Activated naive CD8-positive, alpha-beta T cell treated with anti-CD3 and anti-CD28 coated beads for 36 hours (primary cell): ENCODE measurements around the gene SRPK3. TPM values are rescaled to one million over a fixed set of nuclear protein-coding genes. Genes with fewer than 3 reads are reported as not detected.

Experiments used
- DNase-seq: peaks from one replicate; pipeline ENCODE4 v3.0.0; 2021
- H3K27ac Mint-ChIP-seq: one replicate; pipeline ENCODE4 v1.8.0; 2022; ENCODE audit warnings: mild to moderate bottlenecking, moderate library complexity, mixed read lengths
- H3K27me3 Mint-ChIP-seq: one replicate; pipeline ENCODE4 v1.8.0; 2022; ENCODE audit warnings: mild to moderate bottlenecking, mixed read lengths
- H3K36me3 Mint-ChIP-seq: one replicate; pipeline ENCODE4 v1.8.0; 2021; ENCODE audit warnings: mild to moderate bottlenecking, mixed read lengths
- H3K4me1 Mint-ChIP-seq: one replicate; pipeline ENCODE4 v1.8.0; 2021; ENCODE audit warnings: mixed read lengths
- H3K4me3 Mint-ChIP-seq: one replicate; pipeline ENCODE4 v1.8.0; 2022; ENCODE audit warnings: mild to moderate bottlenecking, moderate library complexity, mixed read lengths
- H3K9me3 Mint-ChIP-seq: one replicate; pipeline ENCODE4 v1.8.0; 2022; ENCODE audit warnings: mixed read lengths
- total RNA-seq, 2 experiments: library from RNA; stranded (reverse); gene quantifications; one replicate each; pipeline ENCODE4 v1.2.3, GENCODE V29; 2021

The SRPK3 gene
- total RNA-seq, 2 experiments from 2014 or later, result not detected

DNA sequence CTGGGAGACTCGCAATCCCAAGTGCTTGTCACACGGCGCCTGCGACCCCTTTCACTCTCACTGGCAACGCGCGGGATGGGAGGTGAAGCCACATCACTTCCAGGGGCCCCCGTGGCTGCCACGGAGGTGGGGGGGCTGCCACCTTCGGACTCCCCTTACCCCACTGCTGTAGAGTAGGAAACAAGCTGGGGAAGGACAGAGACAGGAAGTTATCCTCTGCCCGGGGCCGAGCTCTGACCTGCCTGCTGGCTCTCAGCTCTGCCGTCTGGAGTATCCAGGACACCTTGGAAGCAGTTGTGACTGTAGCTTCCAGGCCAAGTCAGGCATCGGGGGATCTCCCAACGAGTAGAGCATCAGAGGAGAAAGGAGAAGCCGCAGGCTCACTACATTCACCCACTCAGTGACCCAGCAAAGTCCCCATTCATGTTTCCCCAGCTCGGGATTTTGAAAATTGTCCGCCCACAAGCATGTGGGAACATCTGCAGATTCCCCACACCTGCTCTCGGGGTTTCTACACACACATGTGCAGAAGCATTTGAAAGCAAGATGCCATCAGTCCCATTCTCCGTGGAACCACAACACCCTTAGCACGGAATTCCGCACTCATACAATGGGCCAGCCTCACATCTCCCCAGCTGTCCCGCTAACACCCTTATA lies 38.7 kb downstream of the SRPK3 start:
- H3K27ac Mint-ChIP-seq, result no peak overlapping the region
- peaks cover 3% of the 10 kb centered on the region for H3K27me3 Mint-ChIP-seq
- H3K4me3 Mint-ChIP-seq, result peak overlapping the region; percentile 37
- no peaks in the 10 kb centered on the region for H3K36me3 Mint-ChIP-seq
- peaks cover 22% of the 10 kb centered on the region for H3K4me1 Mint-ChIP-seq
- no peak for DNase-seq
- H3K9me3 Mint-ChIP-seq, result no peaks in the 10 kb centered on the region

DNA sequence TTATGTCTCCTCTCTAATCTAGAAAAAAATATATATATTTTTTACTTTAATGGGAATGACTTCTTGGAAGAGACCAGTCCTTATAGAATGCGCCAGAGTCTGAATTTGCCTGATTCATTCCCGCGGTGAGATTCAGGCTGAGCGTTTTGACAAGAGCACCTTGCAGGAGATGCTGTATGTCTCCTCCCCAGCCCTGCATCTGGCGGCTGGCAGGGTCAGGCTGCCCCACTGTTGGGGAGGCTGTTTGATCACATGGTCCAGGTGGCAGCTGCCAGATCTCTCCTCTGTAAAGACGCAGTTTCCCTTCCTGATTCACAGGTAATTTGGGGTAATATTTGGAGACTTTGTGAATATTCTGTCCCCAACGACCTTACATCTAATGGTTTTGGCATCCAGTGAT lies 39.8 kb downstream of the SRPK3 start:
- Mint-ChIP-seq H3K4me3 (no peak overlapping the region), H3K9me3 (no peaks in the 10 kb centered on the region), H3K4me1 (peaks cover 18% of the 10 kb centered on the region), H3K36me3 (no peaks in the 10 kb centered on the region), H3K27ac (no peak overlapping the region), H3K27me3 (no peaks in the 10 kb centered on the region)
- no peak for DNase-seq

DNA sequence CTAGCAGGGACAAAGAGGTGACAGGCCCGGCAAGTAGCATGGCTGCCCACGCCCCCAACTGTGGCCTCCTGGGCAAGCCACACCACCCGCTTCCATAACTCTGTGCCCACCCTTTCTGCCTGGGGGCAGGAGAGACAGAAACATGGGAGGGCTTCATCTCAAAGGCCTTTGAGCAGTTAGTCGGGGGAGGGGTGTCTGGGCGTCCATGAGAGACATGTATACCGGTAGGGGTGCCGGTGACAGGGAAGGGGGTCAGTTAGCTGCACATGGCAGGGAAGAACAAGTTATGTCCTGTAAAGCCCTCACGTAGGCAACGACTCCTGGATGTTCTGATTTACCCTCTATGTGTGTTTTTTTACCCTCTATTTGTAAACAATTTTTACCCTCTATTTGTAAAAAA lies 40.2 kb downstream of the SRPK3 start:
- H3K27ac Mint-ChIP-seq, result no peak overlapping the region
- no peak for DNase-seq
- no peaks in the 10 kb centered on the region for H3K9me3 Mint-ChIP-seq
- H3K4me3 Mint-ChIP-seq, result no peak overlapping the region
- no peaks in the 10 kb centered on the region for H3K27me3 Mint-ChIP-seq
- no peaks in the 10 kb centered on the region for H3K36me3 Mint-ChIP-seq
- H3K4me1 Mint-ChIP-seq, result peaks cover 18% of the 10 kb centered on the region

DNA sequence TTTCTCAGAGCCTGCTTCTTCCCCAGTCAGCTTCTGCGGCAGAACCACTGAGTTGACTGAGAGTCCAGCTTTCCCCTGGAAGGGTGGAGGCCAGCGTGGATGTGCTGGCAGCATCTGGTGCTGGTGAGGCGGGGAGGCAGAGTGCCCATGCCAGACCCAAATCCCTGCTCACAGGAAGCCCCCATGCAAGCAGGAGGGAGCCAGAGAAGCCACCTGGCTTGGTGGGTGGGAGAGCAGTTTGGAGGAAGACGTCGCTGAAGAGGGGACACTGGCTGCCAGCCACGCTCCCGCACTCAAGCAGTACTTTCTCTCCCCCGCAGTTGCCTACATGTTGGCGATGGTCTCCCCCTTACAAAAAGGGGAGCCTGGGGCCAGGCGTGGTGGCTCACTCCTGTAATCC lies 43.5 kb downstream of the SRPK3 start:
- Mint-ChIP-seq H3K4me1 (peaks cover 10% of the 10 kb centered on the region), H3K9me3 (no peaks in the 10 kb centered on the region), H3K27me3 (peaks cover 4% of the 10 kb centered on the region), H3K4me3 (no peak overlapping the region), H3K27ac (no peak overlapping the region), H3K36me3 (no peaks in the 10 kb centered on the region)
- no peak for DNase-seq

DNA sequence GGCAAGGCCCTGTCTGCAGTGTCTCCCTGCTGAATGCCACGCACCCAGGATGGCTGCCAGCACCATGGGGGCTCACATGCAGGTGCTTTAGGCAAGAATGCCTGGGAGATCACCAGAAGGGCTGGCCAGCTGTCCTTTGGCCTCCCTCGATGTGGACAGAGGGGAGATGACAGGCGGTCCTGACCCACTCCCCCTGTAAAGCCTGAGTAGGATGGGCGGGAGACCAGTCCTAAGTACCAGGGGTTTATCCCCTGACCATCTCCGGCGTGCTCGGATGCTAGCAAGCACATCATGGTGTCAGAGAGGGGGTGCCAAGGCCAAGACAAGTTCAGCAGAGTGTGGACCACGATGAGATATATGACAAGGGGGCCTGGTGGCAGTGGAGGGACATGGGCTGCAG lies 44.2 kb downstream of the SRPK3 start:
- H3K27me3 Mint-ChIP-seq, result peaks cover 4% of the 10 kb centered on the region
- DNase-seq, result no peak
- H3K36me3 Mint-ChIP-seq, result no peaks in the 10 kb centered on the region
- H3K4me3 Mint-ChIP-seq, result no peak overlapping the region
- H3K9me3 Mint-ChIP-seq, result no peaks in the 10 kb centered on the region
- H3K4me1 Mint-ChIP-seq, result peaks cover 10% of the 10 kb centered on the region
- no peak overlapping the region for H3K27ac Mint-ChIP-seq

DNA sequence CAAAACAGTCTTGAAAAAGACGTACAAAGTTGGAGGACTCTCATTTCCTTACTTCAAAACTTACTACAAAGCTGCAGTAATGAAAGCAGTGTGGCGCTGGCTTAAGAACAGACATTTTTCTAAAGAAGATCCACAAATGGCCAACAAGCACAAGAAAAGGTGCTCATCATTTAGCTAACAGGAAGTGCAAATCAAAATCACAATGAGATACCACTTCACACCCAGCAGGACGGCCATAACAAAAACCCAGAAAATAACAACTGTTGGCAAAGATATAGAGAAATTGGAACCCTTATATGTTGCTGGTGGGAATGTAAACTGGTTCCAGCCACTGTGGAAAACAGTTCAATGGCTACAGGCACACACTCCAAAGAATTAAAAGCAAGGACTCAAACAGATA lies 46.2 kb downstream of the SRPK3 start:
- Mint-ChIP-seq H3K4me1 (peaks cover 8% of the 10 kb centered on the region), H3K36me3 (no peaks in the 10 kb centered on the region), H3K27ac (no peak overlapping the region), H3K27me3 (peaks cover 9% of the 10 kb centered on the region), H3K9me3 (no peaks in the 10 kb centered on the region), H3K4me3 (no peak overlapping the region)
- no peak for DNase-seq

DNA sequence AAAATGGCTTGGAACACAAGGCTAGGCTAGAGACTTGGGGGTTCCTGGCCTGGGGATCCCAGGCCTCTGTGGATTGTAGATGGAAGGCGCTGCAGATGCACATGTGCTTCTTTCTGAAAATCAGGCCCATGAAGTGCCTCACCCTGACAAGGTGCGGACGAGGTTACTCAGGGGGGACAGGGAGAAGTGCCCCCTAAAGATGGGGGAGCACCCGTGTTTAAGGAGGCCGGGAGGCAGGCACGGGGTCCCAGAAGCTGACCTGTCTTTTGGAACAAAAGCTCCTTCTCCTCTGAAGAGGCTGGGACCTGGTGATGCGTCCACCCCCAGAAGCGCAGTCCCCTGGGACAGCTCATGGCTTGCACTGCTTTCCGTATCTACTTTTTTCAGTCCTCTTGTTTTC lies 47.1 kb downstream of the SRPK3 start:
- Mint-ChIP-seq H3K27ac (no peak overlapping the region), H3K4me1 (peaks cover 2% of the 10 kb centered on the region), H3K27me3 (peaks cover 9% of the 10 kb centered on the region)

DNA sequence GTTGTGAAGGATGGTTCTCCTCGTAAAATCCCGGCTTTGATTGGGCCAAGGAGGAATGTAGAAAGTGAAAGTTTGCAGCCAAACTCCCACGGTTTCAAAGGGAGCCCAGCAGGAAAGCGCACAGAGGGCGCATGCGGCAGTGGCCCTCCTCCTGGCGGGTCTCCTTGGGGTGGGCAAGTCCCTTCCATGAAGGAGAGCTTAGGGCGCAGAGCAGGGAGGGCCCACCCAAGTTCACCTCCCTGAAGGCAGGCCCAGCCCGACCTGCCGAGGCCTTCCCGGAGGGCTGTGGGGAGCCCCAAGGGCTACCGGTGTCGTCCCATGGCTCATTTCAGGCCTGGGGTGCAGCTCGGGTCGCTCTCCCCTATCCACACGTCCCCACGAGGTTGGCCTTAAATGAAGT lies 47.5 kb downstream of the SRPK3 start:
- no peaks in the 10 kb centered on the region for H3K9me3 Mint-ChIP-seq
- H3K36me3 Mint-ChIP-seq, result no peaks in the 10 kb centered on the region
- H3K27ac Mint-ChIP-seq, result no peak overlapping the region
- peaks cover 9% of the 10 kb centered on the region for H3K27me3 Mint-ChIP-seq
- H3K4me3 Mint-ChIP-seq, result no peak overlapping the region
- DNase-seq, result no peak
- peaks cover 2% of the 10 kb centered on the region for H3K4me1 Mint-ChIP-seq

More for the DNA sequence above, 47.1 kb downstream of the SRPK3 start:
- Mint-ChIP-seq H3K4me3 (no peak overlapping the region), H3K9me3 (no peaks in the 10 kb centered on the region), H3K36me3 (no peaks in the 10 kb centered on the region)
- no peak for DNase-seq

DNA sequence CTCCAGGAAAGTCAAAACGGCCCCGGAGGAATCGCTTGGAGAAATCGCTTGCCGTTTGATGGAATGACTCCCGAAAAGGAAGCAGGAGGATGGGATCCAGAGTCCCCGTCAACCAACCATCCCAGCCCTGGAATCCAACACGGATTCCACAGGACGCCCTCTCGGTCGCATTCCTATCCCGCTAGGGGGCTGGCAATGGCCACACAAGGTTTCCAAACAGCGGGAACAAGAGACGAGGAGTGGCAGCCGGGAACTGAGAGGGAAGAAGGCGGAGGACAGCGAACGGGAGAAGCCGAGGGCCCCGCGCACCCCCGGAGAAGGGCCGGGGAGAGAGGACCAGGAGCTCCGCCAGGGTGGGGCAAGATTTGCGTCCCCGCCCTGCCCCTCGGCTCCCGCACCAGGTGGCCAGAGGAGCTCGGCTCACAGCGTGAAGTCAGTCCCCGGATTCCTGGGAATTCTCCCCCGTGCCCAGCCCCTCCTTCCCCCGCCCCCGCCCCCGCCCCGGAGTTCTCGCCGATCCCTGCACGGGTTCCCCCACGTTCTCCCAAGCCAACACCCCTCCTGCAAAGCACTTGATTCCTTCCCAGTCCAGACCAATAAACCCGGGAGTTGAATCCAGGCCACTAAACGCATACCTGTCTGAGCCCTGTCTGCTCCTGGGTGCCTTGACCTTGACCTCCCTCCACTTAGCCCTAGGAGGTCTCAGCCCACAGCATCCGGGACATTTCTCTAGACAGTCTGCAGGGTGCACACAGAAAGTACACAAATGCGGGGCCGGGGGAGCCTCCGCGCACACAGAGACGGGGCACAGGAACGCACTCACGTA lies 48.1 kb downstream of the SRPK3 start:
- H3K27me3 Mint-ChIP-seq, result peaks cover 9% of the 10 kb centered on the region
- no peak for DNase-seq
- no peaks in the 10 kb centered on the region for H3K9me3 Mint-ChIP-seq
- H3K4me3 Mint-ChIP-seq, result no peak overlapping the region
- H3K4me1 Mint-ChIP-seq, result peaks cover 2% of the 10 kb centered on the region
- no peak overlapping the region for H3K27ac Mint-ChIP-seq
- no peaks in the 10 kb centered on the region for H3K36me3 Mint-ChIP-seq

DNA sequence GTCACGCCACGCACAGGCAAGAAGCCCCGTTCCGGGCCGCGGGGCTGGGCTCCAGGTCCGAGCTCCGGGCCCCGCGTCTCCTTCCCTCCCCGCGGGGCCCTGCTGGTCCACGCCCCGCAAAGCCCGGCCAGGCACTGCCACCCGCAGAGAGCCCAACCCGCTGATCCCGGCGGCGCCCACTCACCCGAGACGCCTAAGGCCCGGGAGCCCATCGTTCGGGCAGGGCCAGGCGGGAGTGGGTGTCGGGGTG lies 48.6 kb downstream of the SRPK3 start:
- Mint-ChIP-seq H3K9me3 (no peaks in the 10 kb centered on the region), H3K27me3 (peaks cover 9% of the 10 kb centered on the region), H3K4me1 (peaks cover 2% of the 10 kb centered on the region), H3K4me3 (no peak overlapping the region), H3K36me3 (no peaks in the 10 kb centered on the region), H3K27ac (no peak overlapping the region)
- peak; percentile 4 for DNase-seq

DNA sequence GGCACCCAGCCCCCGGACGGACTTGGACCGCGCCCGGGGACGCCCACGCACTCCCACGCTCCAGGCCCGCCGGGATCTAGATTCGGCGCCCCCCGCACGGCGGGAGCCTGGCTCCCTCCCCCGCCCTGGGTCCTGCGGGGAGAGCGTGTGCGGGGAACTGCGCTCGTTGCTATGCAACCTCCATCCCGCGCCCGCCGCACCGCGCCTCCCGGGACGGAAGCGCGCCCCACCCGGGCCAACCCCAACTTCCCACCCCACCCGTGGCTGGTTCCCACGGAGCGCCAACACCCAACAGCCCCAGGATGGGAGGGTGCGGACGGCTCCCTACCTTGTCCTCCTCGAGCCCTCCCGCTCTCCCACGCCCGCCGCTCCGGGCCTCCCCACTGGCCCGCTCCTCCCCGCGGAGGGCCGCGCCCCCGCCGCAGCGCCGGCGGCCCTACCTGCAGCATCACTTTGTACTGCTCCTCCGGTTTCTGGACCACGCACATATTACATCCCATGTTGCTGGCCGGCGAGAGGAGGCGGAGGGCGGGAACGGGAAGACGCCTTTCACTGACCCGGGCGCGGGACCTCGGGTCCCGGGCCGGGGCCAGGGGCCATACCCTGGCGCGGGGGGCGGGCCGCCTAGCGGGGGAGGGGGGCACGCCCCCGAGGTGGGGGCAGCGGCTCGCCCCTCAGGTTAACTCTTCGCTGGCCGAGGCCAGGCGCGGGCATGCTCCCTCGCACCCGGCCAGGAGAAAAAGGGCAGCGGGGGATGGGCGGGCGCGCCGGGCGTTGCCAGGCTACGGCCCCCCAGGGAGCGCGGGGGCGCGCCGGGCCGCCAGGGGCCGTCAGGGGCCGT lies 49.2 kb downstream of the SRPK3 start, which contains the start of gene PDZD4:
PDZD4 (minus strand) TSS at position 746 of the 841 bp plus-strand sequence; CDS start at position 500, 246 bp downstream.
- Mint-ChIP-seq H3K27me3 (peaks cover 9% of the 10 kb centered on the region), H3K4me1 (peaks cover 2% of the 10 kb centered on the region), H3K36me3 (no peaks in the 10 kb centered on the region), H3K9me3 (no peaks in the 10 kb centered on the region), H3K27ac (no peak within 1 kb of the TSS), H3K4me3 (peak within 1 kb of the TSS; percentile 32)
- DNase-seq, result peak; percentile 9

DNA sequence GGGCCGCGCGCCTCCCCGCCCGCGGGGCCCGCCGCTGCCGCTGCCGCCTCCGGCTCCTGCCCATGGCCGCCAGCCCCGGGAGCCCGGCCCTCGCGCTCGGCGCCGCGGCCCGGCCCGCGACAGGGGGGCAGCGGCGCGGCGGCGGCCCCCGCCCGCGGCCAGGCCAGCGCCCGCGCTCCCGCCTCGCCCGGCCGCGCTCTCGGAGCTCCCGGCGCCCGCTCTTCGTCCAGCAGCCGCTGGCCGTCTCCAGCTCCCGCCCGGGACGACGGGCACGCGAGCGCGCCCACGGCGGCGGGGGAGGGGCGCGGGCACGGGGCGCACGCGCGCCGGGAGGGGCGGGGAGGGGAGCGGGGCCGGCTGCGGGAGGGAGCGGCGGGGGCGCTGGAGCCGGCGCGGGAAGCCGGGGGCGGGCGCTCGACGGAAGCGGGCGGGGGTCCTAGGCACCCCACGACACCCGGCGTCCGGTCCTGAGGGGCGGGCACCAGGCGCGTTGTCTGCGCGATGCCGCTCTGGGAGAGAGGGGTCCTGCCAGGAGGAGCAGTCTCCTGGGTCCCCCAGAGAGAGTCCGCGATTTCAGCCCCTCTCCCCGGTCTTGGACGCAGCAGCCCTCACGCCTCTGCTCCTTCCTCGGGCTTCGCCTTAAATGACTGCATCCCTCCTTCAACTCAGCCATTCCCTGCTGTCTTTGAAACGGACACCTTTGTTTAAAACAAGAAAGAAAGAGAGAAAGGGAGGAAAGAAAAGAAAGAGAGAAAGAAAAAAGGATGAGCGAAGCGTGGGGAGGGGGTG lies 50.0 kb downstream of the SRPK3 start:
- H3K9me3 Mint-ChIP-seq, result no peaks in the 10 kb centered on the region
- no peaks in the 10 kb centered on the region for H3K36me3 Mint-ChIP-seq
- peaks cover 2% of the 10 kb centered on the region for H3K4me1 Mint-ChIP-seq
- H3K27me3 Mint-ChIP-seq, result peaks cover 9% of the 10 kb centered on the region
- H3K27ac Mint-ChIP-seq, result no peak overlapping the region
- DNase-seq, result no peak
- peak overlapping the region; percentile 25 for H3K4me3 Mint-ChIP-seq

DNA sequence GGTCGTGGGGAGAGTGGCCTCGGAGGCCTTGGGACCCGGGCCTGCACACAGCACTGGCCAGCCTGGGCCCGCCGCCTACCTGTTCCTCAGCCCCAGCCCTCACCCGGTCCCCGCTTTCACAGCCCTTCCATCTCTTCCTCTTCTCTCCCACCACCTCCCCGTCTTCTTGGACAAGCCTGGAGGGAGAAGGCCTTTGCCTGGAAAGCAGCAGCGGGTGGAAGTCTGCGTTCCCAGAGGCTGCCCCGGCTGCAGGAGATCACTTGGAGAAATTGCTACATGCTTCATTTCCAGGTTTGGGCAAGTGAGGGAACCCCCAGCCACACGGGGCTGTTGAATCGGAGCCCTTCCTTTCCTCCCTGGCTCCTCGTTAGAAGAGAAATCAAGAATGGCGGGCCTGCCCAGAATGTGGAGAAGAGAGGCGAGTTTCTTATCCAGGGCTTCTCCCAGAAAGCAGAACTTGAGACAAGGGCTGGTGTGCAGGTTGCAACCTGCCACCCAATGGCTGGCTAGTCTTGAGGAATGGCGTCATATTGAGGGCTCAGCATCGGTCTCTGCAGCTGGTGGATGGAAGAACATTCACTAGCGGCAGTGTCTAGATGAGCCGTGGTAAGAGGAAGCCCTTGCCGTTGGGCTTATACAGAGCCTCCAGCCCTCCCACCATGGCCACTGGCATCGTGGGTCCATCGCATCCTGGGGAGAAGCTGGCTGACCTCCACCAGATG lies 50.7 kb downstream of the SRPK3 start:
- Mint-ChIP-seq H3K36me3 (no peaks in the 10 kb centered on the region), H3K9me3 (no peaks in the 10 kb centered on the region), H3K4me3 (peak overlapping the region; percentile 32), H3K27me3 (peaks cover 9% of the 10 kb centered on the region), H3K4me1 (peaks cover 2% of the 10 kb centered on the region), H3K27ac (no peak overlapping the region)
- DNase-seq, result no peak

DNA sequence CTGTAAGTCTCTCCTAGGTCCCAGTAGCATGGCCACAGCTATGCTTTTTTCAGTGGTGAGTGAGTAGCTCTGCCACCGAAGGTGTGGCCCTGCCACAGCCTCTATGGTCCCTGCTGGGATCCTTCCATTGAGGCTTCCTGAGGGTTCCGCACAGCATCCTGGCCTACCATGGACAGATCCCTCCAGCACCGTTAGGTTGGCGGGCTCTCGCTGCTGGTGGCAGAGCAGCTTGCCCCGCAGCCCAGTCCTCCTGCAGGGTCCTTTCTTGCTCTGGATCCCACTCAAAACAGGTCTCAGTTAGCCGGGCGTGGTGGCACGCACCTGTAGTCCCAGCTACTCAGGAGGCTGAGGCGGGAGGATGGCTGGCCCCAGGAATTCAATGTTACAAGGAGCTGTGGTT lies 51.9 kb downstream of the SRPK3 start:
- no peaks in the 10 kb centered on the region for H3K9me3 Mint-ChIP-seq

More for the DNA sequence above, 51.9 kb downstream of the SRPK3 start:
- no peak overlapping the region for H3K4me3 Mint-ChIP-seq
- H3K27me3 Mint-ChIP-seq, result peaks cover 9% of the 10 kb centered on the region
- H3K27ac Mint-ChIP-seq, result no peak overlapping the region
- H3K4me1 Mint-ChIP-seq, result peaks cover 2% of the 10 kb centered on the region
- H3K36me3 Mint-ChIP-seq, result no peaks in the 10 kb centered on the region
- no peak for DNase-seq
